GM23338 (cell line): ENCODE data around the gene PPP1R9A. TPM values are rescaled to one million over a fixed set of nuclear protein-coding genes. Genes with fewer than 3 reads are reported as not detected.

Experiments
- ATAC-seq: fragments of 200-7000 bp; cut with Tn5 transposase; 3 replicates; pipeline ENCODE4 v1.9.1; 2020
- DNase-seq: peaks from one replicate; pipeline ENCODE4 v3.0.0-alpha.2; 2015; ENCODE audit warnings: low spot score
- H2AFZ ChIP-seq: fragments of 200-600 bp; sonication (generic); 2 replicates; pipeline ENCODE4 v1.8.0; 2016; ENCODE audit warnings: antibody characterized with exemption, mild to moderate bottlenecking, moderate library complexity
- H3F3A ChIP-seq: fragments of 200-600 bp; sonication (generic); replicated peaks from 2 replicates; pipeline ENCODE4 v1.8.0; 2017; ENCODE audit warnings: antibody characterized with exemption, mixed run types, low read depth
- H3K27ac ChIP-seq: fragments of 200-600 bp; sonication (generic); 2 replicates; pipeline ENCODE4 v1.6.1; 2016; ENCODE audit warnings: low read depth
- H3K27me3 ChIP-seq: fragments of 200-600 bp; sonication (generic); 2 replicates; pipeline ENCODE4 v1.8.0; 2016; ENCODE audit warnings: mild to moderate bottlenecking, mixed run types, moderate library complexity; ENCODE audit not compliant: insufficient read depth
- H3K36me3 ChIP-seq: fragments of 200-600 bp; sonication (generic); 2 replicates; pipeline ENCODE4 v1.8.0; 2016; ENCODE audit warnings: mild to moderate bottlenecking; ENCODE audit not compliant: insufficient read depth
- H3K4me1 ChIP-seq: fragments of 200-600 bp; sonication (generic); 2 replicates; pipeline ENCODE4 v1.8.0; 2016; ENCODE audit warnings: mild to moderate bottlenecking, moderate library complexity; ENCODE audit not compliant: insufficient read depth
- H3K4me2 ChIP-seq: fragments of 200-600 bp; sonication (generic); 2 replicates; pipeline ENCODE4 v1.7.1; 2017; ENCODE audit warnings: mixed run types
- H3K4me3 ChIP-seq: fragments of 200-600 bp; sonication (generic); 2 replicates; pipeline ENCODE4 v1.6.1; 2016; ENCODE audit warnings: mixed run types
- H3K79me2 ChIP-seq: fragments of 200-600 bp; sonication (generic); replicated peaks from 2 replicates; pipeline ENCODE4 v1.8.0; 2017; ENCODE audit warnings: mild to moderate bottlenecking; ENCODE audit not compliant: insufficient read depth
- H3K9me2 ChIP-seq: fragments of 200-600 bp; sonication (generic); 2 replicates; pipeline ENCODE4 v1.8.0; 2017; ENCODE audit not compliant: insufficient read depth
- H4K20me1 ChIP-seq: fragments of 200-600 bp; sonication (generic); replicated peaks from 2 replicates; pipeline ENCODE4 v1.8.0; 2017; ENCODE audit warnings: mild to moderate bottlenecking; ENCODE audit not compliant: insufficient read depth
- H3K27ac Mint-ChIP-seq: 2 replicates; pipeline ENCODE4 v1.8.0; 2020; ENCODE audit warnings: inconsistent platforms, mild to moderate bottlenecking, moderate library complexity, mixed read lengths
- H3K27me3 Mint-ChIP-seq: 3 replicates; pipeline ENCODE4 v1.8.0; 2022; ENCODE audit warnings: low read depth, mild to moderate bottlenecking, moderate library complexity, mixed read lengths, inconsistent platforms; ENCODE audit not compliant: insufficient read depth, poor library complexity
- H3K36me3 Mint-ChIP-seq: 3 replicates; pipeline ENCODE4 v1.8.0; 2021; ENCODE audit warnings: low read depth, mild to moderate bottlenecking, inconsistent platforms, moderate library complexity, mixed read lengths
- H3K4me1 Mint-ChIP-seq: 3 replicates; pipeline ENCODE4 v1.8.0; 2020; ENCODE audit warnings: mild to moderate bottlenecking, inconsistent platforms, mixed read lengths
- H3K4me3 Mint-ChIP-seq: 3 replicates; pipeline ENCODE4 v1.8.0; 2021; ENCODE audit warnings: moderate library complexity, mild to moderate bottlenecking, inconsistent platforms, mixed read lengths
- H3K9me3 Mint-ChIP-seq: 3 replicates; pipeline ENCODE4 v1.8.0; 2020; ENCODE audit warnings: moderate library complexity, mild to moderate bottlenecking, inconsistent platforms, mixed read lengths
- CREB1 ChIP-seq: fragments of 250-450 bp; sonication (Bioruptor Pico); IDR thresholded peaks from 2 replicates; pipeline ENCODE4 v1.5.0; 2020; ENCODE audit warnings: low read depth, mild to moderate bottlenecking, moderate library complexity
- EZH2 ChIP-seq: fragments of 200-600 bp; sonication (generic); IDR thresholded peaks from one replicate; pipeline ENCODE4 v1.8.0; 2017; ENCODE audit warnings: antibody characterized with exemption, mild to moderate bottlenecking, low read depth; ENCODE audit not compliant: unreplicated experiment
- EZH2phosphoT487 ChIP-seq: fragments of 200-600 bp; sonication (generic); IDR thresholded peaks from one replicate; pipeline ENCODE4 v1.8.1; 2018; ENCODE audit warnings: antibody characterized with exemption; ENCODE audit not compliant: unreplicated experiment
- JUNB ChIP-seq: IDR thresholded peaks from one replicate; pipeline ENCODE4 v1.6.1; 2016; ENCODE audit warnings: antibody characterized with exemption; ENCODE audit not compliant: unreplicated experiment
- NANOG ChIP-seq: IDR thresholded peaks from 2 replicates; pipeline ENCODE4 v1.6.1; 2016; ENCODE audit warnings: antibody characterized with exemption, borderline replicate concordance
- POLR2AphosphoS5 ChIP-seq: IDR thresholded peaks from 2 replicates; pipeline ENCODE4 v1.6.1; 2016; ENCODE audit warnings: antibody characterized with exemption, low read depth
- STAT1 ChIP-seq: IDR thresholded peaks from one replicate; pipeline ENCODE4 v1.6.1; 2016; ENCODE audit warnings: antibody characterized with exemption; ENCODE audit not compliant: unreplicated experiment
- ZNF114 ChIP-seq: fragments of 250-450 bp; sonication (Bioruptor Pico); IDR thresholded peaks from 2 replicates; pipeline ENCODE4 v1.5.0; 2020; ENCODE audit warnings: mild to moderate bottlenecking, moderate library complexity
- ZNF331 ChIP-seq: fragments of 250-450 bp; sonication (Bioruptor Pico); IDR thresholded peaks from 2 replicates; pipeline ENCODE4 v1.5.0; 2020; ENCODE audit warnings: low read depth, mild to moderate bottlenecking, moderate library complexity
- polyA plus RNA-seq: library from polyadenylated mRNA; unstranded; fragments of >200 nt; fragmentation: Nextera tagmentation; extraction: Ambion mirVana; gene quantifications from 2 replicates; pipeline ENCODE4 v1.2.1, GENCODE V29; 2016
- total RNA-seq: library from RNA; depleted of rRNA; stranded (reverse); fragments of >200 nt; shearing (Covaris generic); gene quantifications from 2 replicates; pipeline ENCODE4 v1.2.3, GENCODE V29; 2014
- TF ChIP-seq, protein P1 (sequence below), 2 experiments: fragments of 200-600 bp in 1 of 2; sonication (generic) in 1 of 2; conservative IDR thresholded peaks; 2 replicates each; pipeline versions ENCODE4 v1.5.1 to v1.6.1; 2016 to 2017; ENCODE audit warnings: antibody characterized with exemption in 2 of 2, low read depth in 2 of 2, mild to moderate bottlenecking in 2 of 2, moderate library complexity in 1 of 2
- TF ChIP-seq, protein P2 (sequence below): fragments of 250-450 bp; sonication (Bioruptor Pico); IDR thresholded peaks from 2 replicates; pipeline ENCODE4 v1.5.0; 2020; ENCODE audit warnings: mild to moderate bottlenecking, moderate library complexity
- TF ChIP-seq, protein P3 (sequence below): IDR thresholded peaks from 2 replicates; pipeline ENCODE4 v1.6.1; 2016; ENCODE audit warnings: antibody characterized with exemption
- TF ChIP-seq, protein P4 (sequence below): IDR thresholded peaks from one replicate; pipeline ENCODE4 v1.6.1; 2018; ENCODE audit warnings: antibody characterized with exemption; ENCODE audit not compliant: unreplicated experiment

PPP1R9A gene
- total and polyA plus RNA-seq, 2 experiments from 2014 or later = 10.6 to 31.8 TPM

DNA sequence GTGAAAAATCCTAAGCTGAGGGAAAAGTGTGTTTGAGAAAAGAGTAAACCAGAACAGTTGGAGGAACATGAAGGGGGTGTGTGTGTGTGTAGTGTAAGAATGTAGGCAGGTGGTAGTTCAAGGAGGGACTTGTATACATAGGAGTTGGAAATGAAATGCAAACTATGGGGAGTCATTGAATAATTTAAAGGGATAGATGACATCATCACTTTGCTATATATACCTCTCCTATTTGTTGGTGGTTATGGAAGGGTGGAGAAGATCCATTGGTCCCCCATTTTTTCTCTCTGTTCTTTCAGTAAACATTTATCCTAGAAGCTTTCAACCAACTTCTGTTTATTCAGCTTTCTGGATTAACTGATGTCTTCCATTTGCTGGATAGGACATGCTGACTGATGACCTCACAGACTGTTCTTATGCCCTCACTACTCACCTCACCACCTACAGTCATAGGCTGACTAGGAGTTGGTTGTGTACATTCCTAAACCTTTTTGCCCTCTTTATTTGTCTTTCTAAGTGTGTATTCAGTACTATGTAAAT, 20.8 kb downstream of the PPP1R9A start:
- Mint-ChIP-seq H3K4me3 (no peak overlapping the region), H3K36me3 (no peaks in the 10 kb centered on the region), H3K27ac (no peak overlapping the region), H3K27me3 (no peaks in the 10 kb centered on the region), H3K9me3 (no peaks in the 10 kb centered on the region), H3K4me1 (peaks cover 8% of the 10 kb centered on the region; the same call in 2 of the 3 replicates)
- Histone ChIP-seq H3F3A (no peaks in the 10 kb centered on the region), H3K27me3 (no peaks in the 10 kb centered on the region), H4K20me1 (no peaks in the 10 kb centered on the region), H3K4me2 (no peak overlapping the region), H3K4me1 (no peaks in the 10 kb centered on the region), H3K79me2 (peaks cover 66% of the 10 kb centered on the region), H3K36me3 (no peaks in the 10 kb centered on the region), H3K4me3 (no peak overlapping the region), H3K27ac (no peak overlapping the region), H2AFZ (no peak overlapping the region), H3K9me2 (no peaks in the 10 kb centered on the region)
- no peak for ATAC-seq
- DNase-seq = no peak
- TF ChIP-seq, protein P1, sequence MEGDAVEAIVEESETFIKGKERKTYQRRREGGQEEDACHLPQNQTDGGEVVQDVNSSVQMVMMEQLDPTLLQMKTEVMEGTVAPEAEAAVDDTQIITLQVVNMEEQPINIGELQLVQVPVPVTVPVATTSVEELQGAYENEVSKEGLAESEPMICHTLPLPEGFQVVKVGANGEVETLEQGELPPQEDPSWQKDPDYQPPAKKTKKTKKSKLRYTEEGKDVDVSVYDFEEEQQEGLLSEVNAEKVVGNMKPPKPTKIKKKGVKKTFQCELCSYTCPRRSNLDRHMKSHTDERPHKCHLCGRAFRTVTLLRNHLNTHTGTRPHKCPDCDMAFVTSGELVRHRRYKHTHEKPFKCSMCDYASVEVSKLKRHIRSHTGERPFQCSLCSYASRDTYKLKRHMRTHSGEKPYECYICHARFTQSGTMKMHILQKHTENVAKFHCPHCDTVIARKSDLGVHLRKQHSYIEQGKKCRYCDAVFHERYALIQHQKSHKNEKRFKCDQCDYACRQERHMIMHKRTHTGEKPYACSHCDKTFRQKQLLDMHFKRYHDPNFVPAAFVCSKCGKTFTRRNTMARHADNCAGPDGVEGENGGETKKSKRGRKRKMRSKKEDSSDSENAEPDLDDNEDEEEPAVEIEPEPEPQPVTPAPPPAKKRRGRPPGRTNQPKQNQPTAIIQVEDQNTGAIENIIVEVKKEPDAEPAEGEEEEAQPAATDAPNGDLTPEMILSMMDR (conservative IDR thresholded peaks at IDR 0.05; ENCODE audit: low read depth in 2 of 2) = no peak
- TF ChIP-seq EZH2 (no peak), STAT1 (no peak), NANOG (no peak), EZH2phosphoT487 (no peak), ZNF114 (CRISPR knock-in tag) (no peak), ZNF331 (no peak), JUNB (no peak), POLR2AphosphoS5 (no peak), CREB1 (CRISPR knock-in tag) (no peak)
- TF ChIP-seq, protein P2, sequence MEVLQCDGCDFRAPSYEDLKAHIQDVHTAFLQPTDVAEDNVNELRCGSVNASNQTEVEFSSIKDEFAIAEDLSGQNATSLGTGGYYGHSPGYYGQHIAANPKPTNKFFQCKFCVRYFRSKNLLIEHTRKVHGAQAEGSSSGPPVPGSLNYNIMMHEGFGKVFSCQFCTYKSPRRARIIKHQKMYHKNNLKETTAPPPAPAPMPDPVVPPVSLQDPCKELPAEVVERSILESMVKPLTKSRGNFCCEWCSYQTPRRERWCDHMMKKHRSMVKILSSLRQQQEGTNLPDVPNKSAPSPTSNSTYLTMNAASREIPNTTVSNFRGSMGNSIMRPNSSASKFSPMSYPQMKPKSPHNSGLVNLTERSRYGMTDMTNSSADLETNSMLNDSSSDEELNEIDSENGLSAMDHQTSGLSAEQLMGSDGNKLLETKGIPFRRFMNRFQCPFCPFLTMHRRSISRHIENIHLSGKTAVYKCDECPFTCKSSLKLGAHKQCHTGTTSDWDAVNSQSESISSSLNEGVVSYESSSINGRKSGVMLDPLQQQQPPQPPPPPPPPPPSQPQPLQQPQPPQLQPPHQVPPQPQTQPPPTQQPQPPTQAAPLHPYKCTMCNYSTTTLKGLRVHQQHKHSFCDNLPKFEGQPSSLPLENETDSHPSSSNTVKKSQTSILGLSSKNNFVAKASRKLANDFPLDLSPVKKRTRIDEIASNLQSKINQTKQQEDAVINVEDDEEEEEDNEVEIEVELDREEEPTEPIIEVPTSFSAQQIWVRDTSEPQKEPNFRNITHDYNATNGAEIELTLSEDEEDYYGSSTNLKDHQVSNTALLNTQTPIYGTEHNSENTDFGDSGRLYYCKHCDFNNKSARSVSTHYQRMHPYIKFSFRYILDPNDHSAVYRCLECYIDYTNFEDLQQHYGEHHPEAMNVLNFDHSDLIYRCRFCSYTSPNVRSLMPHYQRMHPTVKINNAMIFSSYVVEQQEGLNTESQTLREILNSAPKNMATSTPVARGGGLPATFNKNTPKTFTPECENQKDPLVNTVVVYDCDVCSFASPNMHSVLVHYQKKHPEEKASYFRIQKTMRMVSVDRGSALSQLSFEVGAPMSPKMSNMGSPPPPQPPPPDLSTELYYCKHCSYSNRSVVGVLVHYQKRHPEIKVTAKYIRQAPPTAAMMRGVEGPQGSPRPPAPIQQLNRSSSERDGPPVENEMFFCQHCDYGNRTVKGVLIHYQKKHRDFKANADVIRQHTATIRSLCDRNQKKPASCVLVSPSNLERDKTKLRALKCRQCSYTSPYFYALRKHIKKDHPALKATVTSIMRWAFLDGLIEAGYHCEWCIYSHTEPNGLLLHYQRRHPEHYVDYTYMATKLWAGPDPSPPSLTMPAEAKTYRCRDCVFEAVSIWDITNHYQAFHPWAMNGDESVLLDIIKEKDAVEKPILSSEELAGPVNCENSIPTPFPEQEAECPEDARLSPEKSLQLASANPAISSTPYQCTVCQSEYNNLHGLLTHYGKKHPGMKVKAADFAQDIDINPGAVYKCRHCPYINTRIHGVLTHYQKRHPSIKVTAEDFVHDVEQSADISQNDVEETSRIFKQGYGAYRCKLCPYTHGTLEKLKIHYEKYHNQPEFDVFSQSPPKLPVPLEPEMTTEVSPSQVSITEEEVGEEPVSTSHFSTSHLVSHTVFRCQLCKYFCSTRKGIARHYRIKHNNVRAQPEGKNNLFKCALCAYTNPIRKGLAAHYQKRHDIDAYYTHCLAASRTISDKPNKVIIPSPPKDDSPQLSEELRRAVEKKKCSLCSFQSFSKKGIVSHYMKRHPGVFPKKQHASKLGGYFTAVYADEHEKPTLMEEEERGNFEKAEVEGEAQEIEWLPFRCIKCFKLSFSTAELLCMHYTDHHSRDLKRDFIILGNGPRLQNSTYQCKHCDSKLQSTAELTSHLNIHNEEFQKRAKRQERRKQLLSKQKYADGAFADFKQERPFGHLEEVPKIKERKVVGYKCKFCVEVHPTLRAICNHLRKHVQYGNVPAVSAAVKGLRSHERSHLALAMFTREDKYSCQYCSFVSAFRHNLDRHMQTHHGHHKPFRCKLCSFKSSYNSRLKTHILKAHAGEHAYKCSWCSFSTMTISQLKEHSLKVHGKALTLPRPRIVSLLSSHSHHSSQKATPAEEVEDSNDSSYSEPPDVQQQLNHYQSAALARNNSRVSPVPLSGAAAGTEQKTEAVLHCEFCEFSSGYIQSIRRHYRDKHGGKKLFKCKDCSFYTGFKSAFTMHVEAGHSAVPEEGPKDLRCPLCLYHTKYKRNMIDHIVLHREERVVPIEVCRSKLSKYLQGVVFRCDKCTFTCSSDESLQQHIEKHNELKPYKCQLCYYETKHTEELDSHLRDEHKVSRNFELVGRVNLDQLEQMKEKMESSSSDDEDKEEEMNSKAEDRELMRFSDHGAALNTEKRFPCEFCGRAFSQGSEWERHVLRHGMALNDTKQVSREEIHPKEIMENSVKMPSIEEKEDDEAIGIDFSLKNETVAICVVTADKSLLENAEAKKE (CRISPR knock-in tag) = no peak
- TF ChIP-seq, protein P3, sequence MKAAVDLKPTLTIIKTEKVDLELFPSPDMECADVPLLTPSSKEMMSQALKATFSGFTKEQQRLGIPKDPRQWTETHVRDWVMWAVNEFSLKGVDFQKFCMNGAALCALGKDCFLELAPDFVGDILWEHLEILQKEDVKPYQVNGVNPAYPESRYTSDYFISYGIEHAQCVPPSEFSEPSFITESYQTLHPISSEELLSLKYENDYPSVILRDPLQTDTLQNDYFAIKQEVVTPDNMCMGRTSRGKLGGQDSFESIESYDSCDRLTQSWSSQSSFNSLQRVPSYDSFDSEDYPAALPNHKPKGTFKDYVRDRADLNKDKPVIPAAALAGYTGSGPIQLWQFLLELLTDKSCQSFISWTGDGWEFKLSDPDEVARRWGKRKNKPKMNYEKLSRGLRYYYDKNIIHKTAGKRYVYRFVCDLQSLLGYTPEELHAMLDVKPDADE = no peak
- TF ChIP-seq, protein P4, sequence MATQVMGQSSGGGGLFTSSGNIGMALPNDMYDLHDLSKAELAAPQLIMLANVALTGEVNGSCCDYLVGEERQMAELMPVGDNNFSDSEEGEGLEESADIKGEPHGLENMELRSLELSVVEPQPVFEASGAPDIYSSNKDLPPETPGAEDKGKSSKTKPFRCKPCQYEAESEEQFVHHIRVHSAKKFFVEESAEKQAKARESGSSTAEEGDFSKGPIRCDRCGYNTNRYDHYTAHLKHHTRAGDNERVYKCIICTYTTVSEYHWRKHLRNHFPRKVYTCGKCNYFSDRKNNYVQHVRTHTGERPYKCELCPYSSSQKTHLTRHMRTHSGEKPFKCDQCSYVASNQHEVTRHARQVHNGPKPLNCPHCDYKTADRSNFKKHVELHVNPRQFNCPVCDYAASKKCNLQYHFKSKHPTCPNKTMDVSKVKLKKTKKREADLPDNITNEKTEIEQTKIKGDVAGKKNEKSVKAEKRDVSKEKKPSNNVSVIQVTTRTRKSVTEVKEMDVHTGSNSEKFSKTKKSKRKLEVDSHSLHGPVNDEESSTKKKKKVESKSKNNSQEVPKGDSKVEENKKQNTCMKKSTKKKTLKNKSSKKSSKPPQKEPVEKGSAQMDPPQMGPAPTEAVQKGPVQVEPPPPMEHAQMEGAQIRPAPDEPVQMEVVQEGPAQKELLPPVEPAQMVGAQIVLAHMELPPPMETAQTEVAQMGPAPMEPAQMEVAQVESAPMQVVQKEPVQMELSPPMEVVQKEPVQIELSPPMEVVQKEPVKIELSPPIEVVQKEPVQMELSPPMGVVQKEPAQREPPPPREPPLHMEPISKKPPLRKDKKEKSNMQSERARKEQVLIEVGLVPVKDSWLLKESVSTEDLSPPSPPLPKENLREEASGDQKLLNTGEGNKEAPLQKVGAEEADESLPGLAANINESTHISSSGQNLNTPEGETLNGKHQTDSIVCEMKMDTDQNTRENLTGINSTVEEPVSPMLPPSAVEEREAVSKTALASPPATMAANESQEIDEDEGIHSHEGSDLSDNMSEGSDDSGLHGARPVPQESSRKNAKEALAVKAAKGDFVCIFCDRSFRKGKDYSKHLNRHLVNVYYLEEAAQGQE = no peak
